Retinal pigment epithelial cell (primary cell): ENCODE data around the gene TFCP2.
A peak's percentile ranks its signal among the peaks of the same experiment; 100 is the strongest.

Experiments
- DNase-seq: peaks from one replicate; pipeline ENCODE4 v3.0.0-alpha.2; 2010; ENCODE audit warnings: low read depth
- H3K4me3 ChIP-seq: 2 replicates; pipeline ENCODE4 v1.5.1; 2011; ENCODE audit warnings: mild to moderate bottlenecking, low read length, control low read depth, moderate library complexity
- TF ChIP-seq, protein P1 (sequence below): conservative IDR thresholded peaks from 2 replicates; pipeline ENCODE4 v1.5.1; 2011; ENCODE audit warnings: low read depth, low read length, control low read depth, inconsistent platforms

Gene TFCP2

DNA sequence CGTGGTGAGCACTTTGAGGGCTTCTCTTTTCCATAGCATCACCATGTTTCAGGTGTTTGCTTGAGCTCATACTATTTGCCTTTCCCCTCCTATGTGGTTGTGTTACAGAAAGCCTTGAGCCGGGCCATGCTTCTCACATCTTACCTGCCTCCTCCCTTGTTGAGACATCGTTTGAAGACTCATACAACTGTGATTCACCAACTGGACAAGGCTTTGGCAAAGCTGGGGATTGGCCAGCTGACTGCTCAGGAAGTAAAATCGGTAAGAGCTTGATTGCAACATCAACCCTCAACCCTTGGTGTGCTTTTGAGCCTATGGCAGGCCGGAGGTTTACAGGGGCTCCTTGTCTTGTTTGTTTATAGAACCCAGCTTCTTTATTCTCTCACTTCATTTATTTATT lies 116.7 kb downstream of the TFCP2 start:
- DNase-seq = no peak
- H3K4me3 ChIP-seq = no peak overlapping the region

DNA sequence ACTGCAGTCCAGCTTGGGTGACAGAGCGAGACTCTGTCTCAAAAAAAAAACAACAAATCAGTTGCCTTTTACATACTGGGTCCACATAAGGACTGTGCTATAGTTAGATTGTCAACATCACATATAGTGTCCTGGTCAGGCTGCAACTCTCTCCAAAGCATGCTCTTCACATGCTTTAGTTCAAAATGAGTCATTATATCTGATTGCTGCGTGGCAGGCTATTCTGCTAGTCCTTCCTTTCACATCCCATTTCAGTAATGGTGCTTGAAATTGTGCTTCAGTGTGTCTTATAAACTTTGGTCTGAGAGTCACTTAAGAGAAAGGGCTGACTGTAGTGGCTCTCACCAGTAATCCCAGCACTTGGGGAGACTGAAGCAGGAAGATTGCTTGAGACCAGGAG lies 117.9 kb downstream of the TFCP2 start:
- TF ChIP-seq, protein P1, sequence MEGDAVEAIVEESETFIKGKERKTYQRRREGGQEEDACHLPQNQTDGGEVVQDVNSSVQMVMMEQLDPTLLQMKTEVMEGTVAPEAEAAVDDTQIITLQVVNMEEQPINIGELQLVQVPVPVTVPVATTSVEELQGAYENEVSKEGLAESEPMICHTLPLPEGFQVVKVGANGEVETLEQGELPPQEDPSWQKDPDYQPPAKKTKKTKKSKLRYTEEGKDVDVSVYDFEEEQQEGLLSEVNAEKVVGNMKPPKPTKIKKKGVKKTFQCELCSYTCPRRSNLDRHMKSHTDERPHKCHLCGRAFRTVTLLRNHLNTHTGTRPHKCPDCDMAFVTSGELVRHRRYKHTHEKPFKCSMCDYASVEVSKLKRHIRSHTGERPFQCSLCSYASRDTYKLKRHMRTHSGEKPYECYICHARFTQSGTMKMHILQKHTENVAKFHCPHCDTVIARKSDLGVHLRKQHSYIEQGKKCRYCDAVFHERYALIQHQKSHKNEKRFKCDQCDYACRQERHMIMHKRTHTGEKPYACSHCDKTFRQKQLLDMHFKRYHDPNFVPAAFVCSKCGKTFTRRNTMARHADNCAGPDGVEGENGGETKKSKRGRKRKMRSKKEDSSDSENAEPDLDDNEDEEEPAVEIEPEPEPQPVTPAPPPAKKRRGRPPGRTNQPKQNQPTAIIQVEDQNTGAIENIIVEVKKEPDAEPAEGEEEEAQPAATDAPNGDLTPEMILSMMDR = no peak
- no peak for DNase-seq
- H3K4me3 ChIP-seq = no peak overlapping the region

More for the DNA sequence above, 116.7 kb downstream of the TFCP2 start:
- TF ChIP-seq, protein P1 = no peak

DNA sequence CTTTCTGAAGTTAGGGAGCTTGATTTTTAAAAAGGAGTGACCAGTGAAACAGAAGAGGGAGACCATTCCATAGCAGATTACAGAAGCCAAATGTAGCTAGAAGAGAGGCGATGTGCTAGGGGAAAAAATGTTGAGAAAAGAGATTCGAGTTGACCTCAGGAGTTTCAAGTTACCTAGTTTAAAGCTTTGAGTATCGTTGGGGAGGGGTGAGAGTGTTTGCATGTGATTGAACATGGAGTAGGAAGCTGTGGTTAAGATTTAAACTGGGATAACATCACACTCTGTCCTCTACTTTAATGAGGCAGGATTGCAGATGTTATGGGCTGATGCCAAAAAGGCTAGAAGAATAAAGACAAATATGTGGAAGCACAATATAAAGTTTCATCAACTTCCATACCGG lies 121.1 kb downstream of the TFCP2 start:
- H3K4me3 ChIP-seq = no peak overlapping the region
- DNase-seq = no peak
- TF ChIP-seq, protein P1 = no peak

DNA sequence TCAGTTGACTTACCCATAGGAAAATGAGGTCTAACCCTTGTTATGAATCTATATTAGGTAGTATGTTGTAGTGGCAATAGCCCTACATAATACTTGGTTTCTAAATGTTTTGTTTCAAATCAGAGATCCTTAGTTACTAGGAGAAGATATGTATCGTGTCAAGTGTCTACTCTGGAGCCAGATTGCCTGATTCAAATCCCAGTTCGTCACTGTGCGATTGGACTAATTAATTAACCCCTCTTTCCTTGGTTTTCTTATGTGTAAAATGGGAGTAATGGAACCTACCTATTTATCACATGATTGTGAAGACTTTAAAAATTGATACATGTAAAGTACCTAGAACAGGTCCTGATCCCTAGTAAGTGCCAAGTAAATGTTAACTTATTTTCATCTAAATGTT lies 123.4 kb downstream of the TFCP2 start:
- TF ChIP-seq, protein P1 = no peak
- peak overlapping the region; percentile 96 for H3K4me3 ChIP-seq

DNA sequence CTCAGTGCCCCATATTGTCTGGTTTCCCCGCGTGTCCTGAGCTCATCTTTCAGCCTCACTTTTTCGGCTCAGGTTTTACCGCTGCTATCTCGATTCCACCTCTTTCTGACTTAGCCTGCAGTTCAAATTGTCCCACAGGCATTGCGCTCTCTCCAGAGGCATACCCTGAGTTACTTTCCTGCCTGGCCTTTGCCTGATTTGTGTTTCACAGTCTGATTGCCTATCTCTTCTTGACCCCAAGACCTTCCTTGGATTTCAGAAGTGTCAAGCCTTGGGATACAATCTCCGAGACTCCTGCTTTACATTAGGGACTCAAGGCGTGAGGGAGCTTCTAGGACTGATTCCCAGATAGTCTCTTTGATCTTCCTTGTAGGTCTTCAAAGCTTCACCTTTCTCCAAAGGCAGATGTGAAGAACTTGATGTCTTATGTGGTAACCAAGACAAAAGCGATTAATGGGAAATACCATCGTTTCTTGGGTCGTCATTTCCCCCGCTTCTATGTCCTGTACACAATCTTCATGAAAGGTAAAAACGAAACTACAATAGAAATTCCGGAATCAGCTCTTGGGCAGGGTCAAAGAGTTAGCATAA lies 124.2 kb downstream of the TFCP2 start:
- TF ChIP-seq, protein P1 = no peak
- peak overlapping the region; percentile 96 for H3K4me3 ChIP-seq
- DNase-seq = no peak

More for the DNA sequence above, 123.4 kb downstream of the TFCP2 start:
- DNase-seq = no peak

DNA sequence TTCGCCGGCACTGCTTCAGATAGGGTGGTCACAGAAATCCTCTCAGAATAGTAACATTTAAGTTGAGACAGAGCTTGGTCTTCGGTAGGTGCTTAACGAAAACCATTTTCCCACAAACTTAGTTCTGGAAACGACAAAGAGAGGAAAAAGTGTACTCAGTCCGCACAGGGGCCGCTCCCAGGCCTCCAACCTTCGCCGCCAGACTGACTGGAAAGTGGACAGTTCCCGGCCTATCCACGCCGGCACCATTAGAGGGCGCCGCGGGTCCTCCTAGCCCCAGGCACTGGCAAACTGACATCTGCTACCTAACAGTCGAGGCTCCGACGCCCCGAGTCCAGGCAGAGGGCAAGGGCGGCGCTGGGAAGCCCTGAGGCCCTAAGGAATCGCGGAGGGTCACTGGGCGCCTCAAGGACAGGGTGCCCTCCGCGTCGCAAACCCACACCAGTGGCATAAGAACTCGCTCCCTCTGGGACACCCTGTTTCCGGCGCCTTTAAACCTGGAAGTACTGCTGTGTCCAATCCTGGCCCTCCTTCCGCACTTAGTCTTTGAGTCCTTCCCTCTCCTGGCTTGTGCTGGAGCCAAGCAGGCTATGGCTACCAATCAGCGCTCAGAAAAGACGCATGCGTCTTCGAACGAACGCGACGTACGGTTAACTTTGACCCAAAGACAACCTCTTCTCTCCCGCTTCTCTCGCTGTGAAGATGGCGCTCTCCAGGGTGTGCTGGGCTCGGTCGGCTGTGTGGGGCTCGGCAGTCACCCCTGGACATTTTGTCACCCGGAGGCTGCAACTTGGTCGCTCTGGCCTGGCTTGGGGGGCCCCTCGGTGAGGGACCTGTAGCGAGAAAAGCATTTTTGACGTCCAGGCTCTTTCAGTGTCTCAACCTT lies 125.0 kb downstream of the TFCP2 start, which contains the start of gene LETMD1:
Gene LETMD1 (plus strand): TSS at position 673 of the 886 bp plus-strand sequence. CDS start 30 bp downstream, at position 703.
- TF ChIP-seq, protein P1 = peak; percentile 92
- peak within 1 kb of the TSS; percentile 96 for H3K4me3 ChIP-seq
- peak; percentile 95 for DNase-seq
